Adipose tissue (tissue), 3 donors: ENCODE measurements around the gene ZNF362. TPM values are rescaled to one million over a fixed set of nuclear protein-coding genes. Genes with fewer than 3 reads are reported as not detected.

ENCODE experiments used
- H3K27ac ChIP-seq: one replicate; pipeline ENCODE4 v1.5.1; 2013; ENCODE audit warnings: low read depth, low read length
- WGBS, 3 donors: extraction: QIAGEN DNeasy Blood & Tissue Kit; methylation state at CpG; one replicate each; pipeline ENCODE4 v1.1.7; 2013; 5-methylcytosine and 5-hydroxymethylcytosine counted together
- polyA plus RNA-seq, 3 donors: library from polyadenylated mRNA; stranded (reverse); fragments of 200-250 nt; gene quantifications; one replicate each; pipeline ENCODE4 v1.2.3, GENCODE V29; 2013
- donor health status: healthy with polysubstance abuse.
- donor health status: Bipolar disorder and iron deficiency.
- donor health status: healthy.

The ZNF362 gene
- polyA plus RNA-seq, 3 donors: 7.8 to 17.8 (median 14.4) TPM

- no peak overlapping the region for H3K27ac ChIP-seq
- 72 to 84% (median 83%) methylated on average over 4 of the region's 4 CpGs for WGBS, 3 donors
These were observed 14.4 kb upstream of the ZNF362 start for GRCh38 chr1:33241866-33242265.

- WGBS, 3 donors: 30 to 53% (median 46%) methylated on average over 2 to 3 of the region's 3 CpGs
- H3K27ac ChIP-seq: no peak overlapping the region
These were observed 13.6 kb upstream of the ZNF362 start for GRCh38 chr1:33242652-33243051.

- 77 to 89% (median 79%) methylated on average over 5 of the region's 5 CpGs for WGBS, 3 donors
- no peak overlapping the region for H3K27ac ChIP-seq
These were observed 12.0 kb upstream of the ZNF362 start for GRCh38 chr1:33244143-33244808.

GRCh38 chr1:33244809-33245186 lies 11.5 kb upstream of the ZNF362 start:
- 63 to 94% (median 90%) methylated on average over 2 of the region's 2 CpGs for WGBS, 3 donors
- no peak overlapping the region for H3K27ac ChIP-seq

- H3K27ac ChIP-seq: no peak overlapping the region
- 73 to 88% (median 74%) methylated on average over 4 of the region's 4 CpGs for WGBS, 3 donors
These were observed 10.1 kb upstream of the ZNF362 start for GRCh38 chr1:33246171-33246570.

- WGBS, 3 donors: 77 to 82% (median 81%) methylated on average over 7 of the region's 7 CpGs
These were observed 8.7 kb upstream of the ZNF362 start for GRCh38 chr1:33247545-33247944.

GRCh38 chr1:33248244-33248643 lies 8.0 kb upstream of the ZNF362 start:
- H3K27ac ChIP-seq: no peak overlapping the region

More at GRCh38 chr1:33247545-33247944, 8.7 kb upstream of the ZNF362 start:
- no peak overlapping the region for H3K27ac ChIP-seq

GRCh38 chr1:33249422-33249821 lies 6.9 kb upstream of the ZNF362 start:
- WGBS, 3 donors: 81 to 88% (median 86%) methylated on average over 3 of the region's 3 CpGs
- H3K27ac ChIP-seq: no peak overlapping the region

GRCh38 chr1:33250217-33250616 lies 6.1 kb upstream of the ZNF362 start:
- 87 to 95% (median 93%) methylated on average over 5 of the region's 5 CpGs for WGBS, 3 donors
- no peak overlapping the region for H3K27ac ChIP-seq

GRCh38 chr1:33250724-33251123 lies 5.6 kb upstream of the ZNF362 start:
- WGBS, 3 donors: 84 to 89% (median 88%) methylated on average over 3 of the region's 3 CpGs

GRCh38 chr1:33254491-33254890 lies 1.8 kb upstream of the ZNF362 start:
- H3K27ac ChIP-seq: no peak overlapping the region
- WGBS, 3 donors: 72 to 90% (median 72%) methylated on average over 3 of the region's 3 CpGs

More at GRCh38 chr1:33250724-33251123, 5.6 kb upstream of the ZNF362 start:
- H3K27ac ChIP-seq: no peak overlapping the region

GRCh38 chr1:33255347-33256220 lies 708 bp upstream of the ZNF362 start:
- WGBS, 3 donors: 9 to 10% (median 10%) methylated on average over 44 to 63 of the region's 70 CpGs
- H3K27ac ChIP-seq: no peak overlapping the region

GRCh38 chr1:33256221-33256470 lies 146 bp upstream of the ZNF362 start:
- H3K27ac ChIP-seq: no peak overlapping the region
- 0 to 1% (median 0%) methylated on average over 10 to 34 of the region's 43 CpGs for WGBS, 3 donors

- 0 to 1% (median 0%) methylated on average over 18 of the region's 18 CpGs for WGBS, 3 donors
These were observed 997 bp downstream of the ZNF362 start for GRCh38 chr1:33257207-33257771.

GRCh38 chr1:33257772-33258712 lies 1.8 kb downstream of the ZNF362 start:
- H3K27ac ChIP-seq: no peak overlapping the region
- WGBS, 3 donors: 37 to 53% (median 48%) methylated on average over 19 of the region's 19 CpGs

More at GRCh38 chr1:33257207-33257771, 997 bp downstream of the ZNF362 start:
- H3K27ac ChIP-seq: no peak overlapping the region

- H3K27ac ChIP-seq: no peak overlapping the region
- 79 to 92% (median 85%) methylated on average over 2 of the region's 2 CpGs for WGBS, 3 donors
These were observed 2.5 kb downstream of the ZNF362 start for GRCh38 chr1:33258788-33259274.

- H3K27ac ChIP-seq: no peak overlapping the region
These were observed 3.6 kb downstream of the ZNF362 start for GRCh38 chr1:33259879-33260278.

GRCh38 chr1:33260439-33260838 lies 4.1 kb downstream of the ZNF362 start:
- no peak overlapping the region for H3K27ac ChIP-seq

More at GRCh38 chr1:33259879-33260278, 3.6 kb downstream of the ZNF362 start:
- 85 to 96% (median 91%) methylated on average over 3 of the region's 3 CpGs for WGBS, 3 donors

More at GRCh38 chr1:33260439-33260838, 4.1 kb downstream of the ZNF362 start:
- 67 to 82% (median 81%) methylated on average over 5 of the region's 5 CpGs for WGBS, 3 donors
